Thoracic aorta (tissue), 2 donors: Measurements from ENCODE around the gene PPP1R12B. TPM values are rescaled to one million over a fixed set of nuclear protein-coding genes. Genes with fewer than 3 reads are reported as not detected.
"Not testable (repeated sequence)": the region's sequence is repeated elsewhere in the genome, so short reads cannot be mapped to it uniquely, and the experiment has no call there.

ENCODE experiments used
- ATAC-seq: fragments of 150-250 bp; one replicate; pipeline ENCODE4 v1.8.0; 2017; ENCODE audit warnings: low read depth; ENCODE audit not compliant: insufficient number of reproducible peaks, low FRiP score
- DNase-seq: peaks from one replicate; pipeline ENCODE4 v3.0.0-alpha.2; 2020; ENCODE audit warnings: low spot score
- H3K27ac ChIP-seq, 2 donors: fragments of 200-600 bp; sonication (generic); 1 replicate in 1 of 2; 2 replicates in 1 of 2; pipeline ENCODE4 v1.5.1; 2016; ENCODE audit warnings: mild to moderate bottlenecking in 2 of 2, moderate library complexity in 2 of 2
- H3K27me3 ChIP-seq: fragments of 200-600 bp; sonication (generic); replicated peaks from 2 replicates; pipeline ENCODE4 v1.6.0; 2016; ENCODE audit warnings: mild to moderate bottlenecking; ENCODE audit not compliant: insufficient read depth
- H3K36me3 ChIP-seq: fragments of 200-600 bp; sonication (generic); one replicate; pipeline ENCODE4 v1.5.1; 2016
- H3K4me1 ChIP-seq, 2 donors: fragments of 200-600 bp; sonication (generic); 1 replicate in 1 of 2; 2 replicates in 1 of 2; pipeline versions ENCODE4 v1.5.1 to v1.6.0; 2016; ENCODE audit warnings: low read depth in 2 of 2, mild to moderate bottlenecking in 1 of 2; ENCODE audit not compliant: control insufficient read depth in 1 of 2
- H3K4me3 ChIP-seq: fragments of 200-600 bp; sonication (generic); 2 replicates; pipeline ENCODE4 v1.5.1; 2016; ENCODE audit warnings: mild to moderate bottlenecking
- H3K9me3 ChIP-seq: fragments of 200-600 bp; sonication (generic); 2 replicates; pipeline ENCODE4 v1.5.1; 2016
- total RNA-seq, 2 donors: library from RNA; depleted of rRNA; stranded (reverse); fragments of >200 nt; gene quantifications; one replicate each; pipeline versions ENCODE4 v1.1.0 to v1.2.3, GENCODE V29; 2016
- TF ChIP-seq, protein P1 (sequence below): fragments of 200-600 bp; sonication (generic); IDR thresholded peaks from one replicate; pipeline ENCODE4 v1.5.1; 2019; ENCODE audit warnings: antibody characterized with exemption

PPP1R12B gene
- total RNA-seq, 2 donors from 2014 or later, result 573 to 677 TPM

DNA sequence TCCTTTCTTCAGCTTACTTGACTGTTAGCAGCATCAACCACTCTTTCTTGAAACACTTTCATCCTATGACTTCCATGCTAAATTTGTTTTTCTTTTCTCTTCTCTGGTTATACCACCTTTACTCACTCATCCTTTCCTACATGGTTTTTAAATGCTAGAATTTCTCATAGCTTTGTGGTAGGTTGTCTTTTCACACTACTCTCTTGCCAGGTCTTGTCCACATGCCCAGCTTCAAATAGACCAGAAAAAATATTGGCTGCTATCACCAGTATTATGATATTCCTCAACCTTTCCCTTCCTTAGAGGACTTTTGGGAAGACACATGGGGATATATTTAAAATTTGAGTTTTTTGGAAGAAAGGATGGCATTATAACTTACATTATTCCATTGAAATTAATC, 48.8 kb downstream of the PPP1R12B start:
- Histone ChIP-seq H3K4me1 (peaks cover 12 to 38% of the 10 kb centered on the region in 2 donors), H3K27me3 (no peaks in the 10 kb centered on the region), H3K36me3 (no peaks in the 10 kb centered on the region), H3K4me3 (peak overlapping the region; percentile 2), H3K27ac (peak overlapping the region in 1 of 2 donors; percentile 2), H3K9me3 (no peaks in the 10 kb centered on the region)
- DNase-seq (no peak), ATAC-seq (no peak)
- TF ChIP-seq, protein P1, sequence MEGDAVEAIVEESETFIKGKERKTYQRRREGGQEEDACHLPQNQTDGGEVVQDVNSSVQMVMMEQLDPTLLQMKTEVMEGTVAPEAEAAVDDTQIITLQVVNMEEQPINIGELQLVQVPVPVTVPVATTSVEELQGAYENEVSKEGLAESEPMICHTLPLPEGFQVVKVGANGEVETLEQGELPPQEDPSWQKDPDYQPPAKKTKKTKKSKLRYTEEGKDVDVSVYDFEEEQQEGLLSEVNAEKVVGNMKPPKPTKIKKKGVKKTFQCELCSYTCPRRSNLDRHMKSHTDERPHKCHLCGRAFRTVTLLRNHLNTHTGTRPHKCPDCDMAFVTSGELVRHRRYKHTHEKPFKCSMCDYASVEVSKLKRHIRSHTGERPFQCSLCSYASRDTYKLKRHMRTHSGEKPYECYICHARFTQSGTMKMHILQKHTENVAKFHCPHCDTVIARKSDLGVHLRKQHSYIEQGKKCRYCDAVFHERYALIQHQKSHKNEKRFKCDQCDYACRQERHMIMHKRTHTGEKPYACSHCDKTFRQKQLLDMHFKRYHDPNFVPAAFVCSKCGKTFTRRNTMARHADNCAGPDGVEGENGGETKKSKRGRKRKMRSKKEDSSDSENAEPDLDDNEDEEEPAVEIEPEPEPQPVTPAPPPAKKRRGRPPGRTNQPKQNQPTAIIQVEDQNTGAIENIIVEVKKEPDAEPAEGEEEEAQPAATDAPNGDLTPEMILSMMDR, result no peak

DNA sequence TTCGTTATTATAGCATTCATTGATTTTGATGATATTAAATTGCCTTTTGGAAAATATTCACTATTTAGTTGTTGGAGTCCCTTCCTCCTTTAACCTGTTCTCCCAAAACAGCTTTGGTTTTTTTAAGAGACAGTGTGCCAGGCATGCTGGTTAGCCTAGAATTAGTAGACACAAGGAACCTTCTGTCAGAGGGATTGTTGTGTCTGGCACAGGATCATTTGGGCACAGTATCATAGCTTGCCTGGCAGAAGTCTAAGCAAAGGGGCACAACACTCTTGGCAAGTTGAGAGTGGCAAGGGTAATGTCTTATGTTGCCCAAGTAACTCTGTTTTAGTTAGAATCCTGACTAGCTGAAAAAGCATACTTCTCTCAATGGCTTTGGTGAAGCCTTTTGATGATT, 49.9 kb downstream of the PPP1R12B start:
- peaks cover 12 to 43% of the 10 kb centered on the region in 2 donors for H3K4me1 ChIP-seq
- H3K9me3 ChIP-seq, H3K27me3 ChIP-seq, DNase-seq, H3K36me3 ChIP-seq, ATAC-seq, H3K4me3 ChIP-seq, H3K27ac ChIP-seq: not testable (repeated sequence)

DNA sequence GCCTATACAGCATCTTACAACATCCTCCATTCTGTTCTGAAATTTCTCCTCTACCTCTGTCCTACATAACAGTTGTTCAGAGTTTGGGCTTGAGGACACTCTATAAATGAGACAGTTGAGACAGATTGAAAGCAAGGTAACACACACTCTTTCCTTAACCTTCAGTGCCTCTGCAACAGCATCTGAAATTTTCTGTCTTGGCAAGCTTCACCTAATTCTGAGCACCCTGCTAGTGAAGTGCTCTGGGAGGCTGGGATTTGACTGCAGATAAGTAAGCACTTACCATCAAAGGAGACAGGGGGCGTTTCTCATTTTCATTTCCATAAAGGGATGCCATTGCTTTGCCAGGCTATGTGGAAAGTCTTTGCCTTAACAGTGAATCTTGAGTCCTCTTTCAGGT, 53.3 kb downstream of the PPP1R12B start:
- H3K9me3 ChIP-seq, DNase-seq, H3K27ac ChIP-seq, H3K36me3 ChIP-seq, H3K27me3 ChIP-seq, H3K4me3 ChIP-seq, ATAC-seq: not testable (repeated sequence)
- H3K4me1 ChIP-seq, result peaks cover 12 to 44% of the 10 kb centered on the region in 2 donors

DNA sequence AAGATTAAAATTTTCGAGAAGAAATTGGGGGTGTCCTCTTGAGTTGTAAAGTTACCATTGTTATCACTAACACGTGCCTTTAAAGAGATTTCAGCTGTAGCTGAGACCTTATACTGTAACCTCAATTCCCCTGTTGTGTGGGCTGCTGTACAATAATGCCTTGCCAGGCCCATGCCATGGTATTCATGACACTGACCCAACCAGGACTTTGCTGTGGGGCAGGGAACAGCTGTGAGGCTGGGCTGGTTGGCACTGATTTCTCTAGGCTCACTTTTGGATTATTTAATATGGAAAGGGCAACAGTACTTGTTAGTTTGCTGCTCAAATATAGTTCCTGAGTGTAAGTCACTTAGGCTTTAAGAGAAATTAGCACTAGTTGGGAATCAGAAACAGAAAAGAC, 54.9 kb downstream of the PPP1R12B start:
- DNase-seq, H3K27ac ChIP-seq, H3K36me3 ChIP-seq, H3K9me3 ChIP-seq, H3K27me3 ChIP-seq, ATAC-seq, H3K4me3 ChIP-seq: not testable (repeated sequence)
- peaks cover 3 to 28% of the 10 kb centered on the region in 2 donors for H3K4me1 ChIP-seq

DNA sequence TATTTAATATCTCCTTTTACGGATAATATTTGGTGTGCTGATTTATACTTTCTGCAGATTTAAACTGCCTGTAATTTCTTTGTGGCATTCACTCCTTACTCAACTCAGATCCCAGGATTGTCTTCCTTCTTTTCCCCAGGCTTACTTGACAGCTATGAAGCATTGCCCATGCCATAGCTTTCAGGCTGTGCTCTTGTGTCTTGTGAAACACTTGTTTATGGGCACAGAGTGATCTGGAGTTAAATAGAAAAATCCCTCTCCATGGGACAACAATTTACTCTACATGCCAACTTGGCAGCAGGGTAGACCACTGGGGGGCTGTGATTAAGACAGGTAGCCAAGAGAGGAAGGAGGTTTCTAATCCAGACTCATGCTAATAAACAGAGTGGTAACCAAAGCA, 57.4 kb downstream of the PPP1R12B start:
- no peak overlapping the region for H3K4me3 ChIP-seq
- no peaks in the 10 kb centered on the region for H3K36me3 ChIP-seq
- no peaks in the 10 kb centered on the region for H3K9me3 ChIP-seq
- ATAC-seq (no peak), DNase-seq (no peak)
- no peaks in the 10 kb centered on the region for H3K27me3 ChIP-seq
- TF ChIP-seq, protein P1, result no peak
- H3K27ac ChIP-seq, result no peak overlapping the region
- H3K4me1 ChIP-seq, result peaks cover 5 to 32% of the 10 kb centered on the region in 2 donors

DNA sequence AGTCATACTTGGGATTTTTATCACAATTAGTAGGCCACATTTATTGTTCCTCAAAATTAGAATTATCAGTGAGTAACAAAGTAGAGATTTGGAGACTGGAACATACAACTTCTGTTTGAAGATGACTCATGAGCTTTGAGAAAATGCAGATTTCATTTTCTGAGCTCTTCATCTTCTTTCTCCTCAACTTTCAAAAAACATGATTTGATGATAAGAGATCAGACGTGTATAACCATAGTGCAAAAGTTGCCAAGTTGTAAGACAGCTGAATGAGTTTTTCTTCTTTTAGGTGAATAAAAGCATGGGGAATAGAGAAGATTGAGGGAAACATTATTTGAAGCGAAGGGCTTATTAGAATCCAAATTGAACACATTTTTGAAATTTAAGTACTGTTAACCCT, 58.4 kb downstream of the PPP1R12B start:
- not testable (repeated sequence) for H3K9me3 ChIP-seq, H3K27ac ChIP-seq
- peaks cover 5 to 39% of the 10 kb centered on the region in 2 donors for H3K4me1 ChIP-seq

DNA sequence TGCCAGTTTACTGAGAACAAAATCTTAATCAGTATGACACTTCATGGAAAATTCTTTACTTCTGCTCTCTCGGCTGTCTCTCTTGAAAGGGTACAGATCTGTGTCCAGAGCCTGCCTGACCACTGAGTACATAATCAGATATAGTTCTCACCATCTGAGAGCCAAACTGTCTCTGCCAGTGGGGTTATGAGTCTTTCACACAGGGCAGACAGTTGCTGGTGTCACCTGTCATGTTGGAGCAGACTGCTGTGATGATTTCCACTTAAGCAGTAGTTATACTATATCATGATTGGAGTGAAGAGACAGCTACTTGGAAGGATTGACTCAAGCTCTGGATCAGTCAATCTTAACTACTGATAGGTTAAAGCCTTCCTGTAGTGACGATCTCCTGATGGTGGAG, 58.9 kb downstream of the PPP1R12B start:
- H3K36me3 ChIP-seq, ATAC-seq, H3K9me3 ChIP-seq, H3K27ac ChIP-seq, H3K4me3 ChIP-seq, H3K27me3 ChIP-seq, DNase-seq: not testable (repeated sequence)
- H3K4me1 ChIP-seq, result peaks cover 5 to 39% of the 10 kb centered on the region in 2 donors

More for the DNA sequence above, 58.4 kb downstream of the PPP1R12B start:
- H3K36me3 ChIP-seq, H3K27me3 ChIP-seq, ATAC-seq, DNase-seq, H3K4me3 ChIP-seq: not testable (repeated sequence)

DNA sequence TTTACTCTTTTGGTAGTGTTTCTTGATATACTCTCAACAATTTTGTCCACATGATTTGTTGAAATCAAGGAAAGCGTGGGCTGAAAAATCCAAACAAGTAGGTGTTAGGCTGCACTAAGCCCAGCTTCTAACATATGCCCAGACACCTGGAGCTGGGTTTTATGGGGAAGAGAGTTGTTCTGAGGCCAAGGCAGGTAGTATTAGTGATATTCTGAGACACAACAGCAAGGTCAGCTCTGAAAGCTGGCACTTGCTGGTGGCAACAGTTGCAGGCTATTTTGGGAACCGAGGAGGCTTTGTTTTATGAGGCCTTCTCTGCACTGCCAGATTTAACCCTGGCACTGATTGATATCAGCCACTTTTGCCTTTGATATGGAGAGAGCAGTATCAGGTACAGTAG, 61.8 kb downstream of the PPP1R12B start:
- H3K9me3 ChIP-seq, H3K27me3 ChIP-seq, ATAC-seq, DNase-seq, H3K4me3 ChIP-seq, H3K27ac ChIP-seq, H3K36me3 ChIP-seq: not testable (repeated sequence)
- H3K4me1 ChIP-seq, result peaks cover 5 to 38% of the 10 kb centered on the region in 2 donors

DNA sequence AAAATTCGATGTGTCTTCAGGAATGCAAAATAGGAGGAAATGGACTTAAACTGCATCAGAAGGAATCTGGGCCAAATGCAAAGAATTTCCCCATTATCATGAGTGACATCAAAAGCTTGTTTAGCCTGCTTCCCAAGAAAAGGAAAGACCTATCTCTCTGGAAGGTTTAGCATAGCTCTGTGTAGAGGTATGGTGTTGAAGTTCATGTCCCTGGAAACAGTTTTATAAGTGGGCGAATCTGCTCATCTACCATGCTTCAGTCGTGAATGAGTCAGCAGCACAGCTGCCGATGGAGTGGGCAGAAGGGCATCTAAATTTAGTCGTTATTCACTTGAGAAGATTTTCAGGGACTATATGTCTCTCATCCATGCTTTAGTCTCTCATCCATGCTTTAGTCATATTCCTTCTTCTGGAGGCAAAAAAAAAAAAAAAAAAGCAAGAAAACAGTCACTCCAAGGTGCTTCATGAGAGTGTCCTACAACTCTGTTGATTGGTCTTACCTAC, 62.4 kb downstream of the PPP1R12B start:
- H3K4me1 ChIP-seq, result peaks cover 5 to 34% of the 10 kb centered on the region in 2 donors
- H3K27ac ChIP-seq, H3K27me3 ChIP-seq, ATAC-seq, DNase-seq, H3K36me3 ChIP-seq, H3K4me3 ChIP-seq, H3K9me3 ChIP-seq: not testable (repeated sequence)
